HG03571 (cell line): ENCODE measurements around the gene DPF3.

Source experiments
- ATAC-seq: cut with Tn5 transposase; IDR thresholded peaks from one replicate; pipeline ENCODE4 v1.9.1; 2021; ENCODE audit not compliant: unreplicated experiment

The DPF3 gene

GRCh38 chr14:72688990-72689671 is 204.8 kb downstream of the DPF3 start:
- ATAC-seq: no peak

- no peak for ATAC-seq
Measured at GRCh38 chr14:72686832-72687231, 207.1 kb downstream of the DPF3 start.

DNA sequence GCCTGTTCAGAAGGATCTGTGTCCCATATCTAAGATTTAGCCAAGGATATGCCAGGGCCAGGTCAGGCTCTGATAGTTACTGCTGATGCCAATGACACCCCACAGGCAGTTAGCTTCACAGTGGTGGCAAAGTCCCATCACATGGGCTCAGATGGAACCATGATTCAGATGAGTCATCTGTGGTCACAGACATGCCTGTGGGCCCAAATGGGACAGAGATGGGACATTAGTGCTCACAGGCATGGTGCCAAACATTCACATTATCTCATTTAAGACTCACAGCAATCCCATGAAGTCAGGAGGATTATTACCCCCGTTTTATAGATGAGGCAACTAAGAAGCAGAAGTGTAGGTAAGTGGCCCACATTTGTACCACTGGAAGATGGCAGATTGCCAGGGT is 207.8 kb downstream of the DPF3 start:
- no peak for ATAC-seq

GRCh38 chr14:72685456-72685855 is 208.4 kb downstream of the DPF3 start:
- ATAC-seq: no peak

GRCh38 chr14:72683787-72684186 is 210.1 kb downstream of the DPF3 start:
- no peak for ATAC-seq

GRCh38 chr14:72682188-72682587 is 211.7 kb downstream of the DPF3 start:
- no peak for ATAC-seq

DNA sequence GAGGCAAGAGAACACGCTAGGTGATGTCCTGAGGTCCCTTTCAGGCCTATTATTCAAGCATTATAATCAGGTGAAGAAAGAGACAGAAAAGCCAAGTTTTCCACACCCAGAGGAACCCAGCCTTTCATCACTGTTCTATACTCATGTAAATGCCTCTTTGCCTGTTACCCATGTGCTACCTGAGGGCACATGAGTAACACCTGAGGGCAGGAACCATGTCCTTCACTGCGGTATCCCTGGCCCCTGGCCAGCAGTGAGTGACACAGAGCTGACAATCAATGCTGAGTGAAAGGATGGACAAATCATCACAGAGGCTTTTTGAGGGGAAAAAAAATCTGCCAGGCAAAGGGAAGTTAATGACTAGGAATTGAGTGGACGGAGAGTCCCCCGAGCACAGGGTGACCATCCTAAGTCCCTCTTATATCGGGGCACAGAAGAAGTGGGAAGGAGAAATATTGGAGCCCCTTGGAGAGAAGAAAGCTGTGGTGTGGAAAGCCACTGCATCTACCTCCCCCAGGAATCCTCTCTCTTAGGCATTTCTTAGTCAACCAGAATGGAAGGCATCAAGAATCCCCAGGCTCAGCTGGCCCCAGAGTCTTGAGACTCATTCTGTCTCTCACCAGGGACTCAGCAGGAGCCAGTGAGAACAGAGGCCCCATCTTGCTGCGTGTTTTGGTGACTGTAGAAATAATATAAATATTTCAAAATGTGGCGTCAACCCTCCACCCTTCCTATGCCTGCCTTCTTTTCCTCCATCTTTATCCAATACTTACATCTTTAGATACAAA is 212.9 kb downstream of the DPF3 start:
- ATAC-seq: no peak

- ATAC-seq: no peak
Measured at GRCh38 chr14:72679536-72680151, 214.3 kb downstream of the DPF3 start.

DNA sequence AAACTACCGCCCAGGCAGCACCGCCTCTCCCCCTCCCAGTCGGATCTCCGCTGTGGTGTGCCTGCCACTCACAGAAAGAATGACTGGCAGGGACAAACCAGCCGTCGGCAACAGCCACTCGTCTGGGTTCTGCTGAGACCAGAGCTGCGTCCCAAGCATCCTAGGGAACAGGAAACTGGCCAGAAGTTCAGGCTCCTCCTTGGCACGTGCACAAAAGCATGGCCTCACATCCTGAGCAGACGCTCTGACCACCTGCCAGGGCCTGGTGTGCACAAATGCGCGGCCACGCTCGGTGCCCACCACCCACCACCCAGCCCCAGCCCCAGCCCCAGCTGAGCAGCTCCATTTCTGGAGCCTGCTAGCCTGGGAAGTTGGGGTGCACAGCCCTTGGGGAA is 214.8 kb downstream of the DPF3 start:
- no peak for ATAC-seq

- ATAC-seq: no peak
Measured at GRCh38 chr14:72678356-72678755, 215.5 kb downstream of the DPF3 start.

DNA sequence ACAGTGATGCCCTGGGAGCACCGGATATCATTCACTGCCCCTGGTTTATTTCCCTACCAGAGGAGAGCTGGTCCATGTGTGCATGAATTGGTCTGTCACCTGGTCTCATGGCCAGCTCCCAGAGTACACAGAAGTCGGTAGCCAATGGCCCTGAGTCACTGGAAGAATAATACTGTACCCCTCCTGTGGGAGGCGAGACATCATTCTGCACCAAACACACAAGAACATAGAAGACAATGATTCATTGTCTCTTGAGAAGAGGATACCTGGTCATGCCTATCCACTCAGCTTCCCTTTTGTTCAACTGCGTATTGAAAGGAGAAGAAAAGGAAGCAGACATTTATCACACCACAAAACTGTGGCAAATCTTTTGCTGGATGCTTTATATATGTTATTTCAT is 216.2 kb downstream of the DPF3 start:
- ATAC-seq: no peak

DNA sequence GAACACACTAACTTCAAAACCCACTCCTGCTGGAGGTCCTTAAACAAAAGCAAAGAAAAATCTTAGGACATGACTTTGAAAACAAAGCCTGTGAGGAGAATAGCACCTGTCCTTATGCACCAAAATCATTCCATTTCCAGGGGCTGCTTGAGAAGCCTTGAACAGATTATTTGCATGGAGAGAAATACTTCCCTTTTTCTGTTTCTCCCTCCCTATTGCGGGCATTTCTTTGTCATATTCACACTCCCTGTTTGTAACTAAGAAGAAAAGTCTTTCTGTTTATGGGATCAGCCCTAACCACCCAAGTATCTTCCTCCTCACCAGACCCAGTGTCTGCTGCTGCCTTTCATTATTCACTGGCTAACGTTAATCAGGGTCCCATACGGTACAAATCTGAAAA is 218.8 kb downstream of the DPF3 start:
- ATAC-seq: no peak

GRCh38 chr14:72673179-72673578 is 220.7 kb downstream of the DPF3 start:
- ATAC-seq: no peak

DNA sequence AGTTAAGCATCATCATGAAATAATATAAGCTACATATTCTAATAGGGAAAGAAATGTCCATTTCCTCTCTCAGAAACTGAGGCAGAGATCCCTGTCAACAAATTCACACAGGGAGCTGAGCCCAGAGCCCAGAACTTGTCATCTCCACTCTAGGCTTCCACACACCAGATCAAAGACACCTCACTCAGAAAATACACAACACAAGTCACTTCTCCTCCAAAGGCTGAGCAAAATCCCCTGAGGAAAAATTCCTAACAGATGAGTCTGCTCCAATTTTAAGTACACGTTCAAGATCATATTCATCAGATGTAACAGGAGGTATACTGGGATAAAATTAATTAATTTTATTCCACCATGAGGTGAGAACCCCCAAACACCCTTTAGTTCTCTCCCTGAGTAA is 227.3 kb downstream of the DPF3 start:
- no peak for ATAC-seq

DNA sequence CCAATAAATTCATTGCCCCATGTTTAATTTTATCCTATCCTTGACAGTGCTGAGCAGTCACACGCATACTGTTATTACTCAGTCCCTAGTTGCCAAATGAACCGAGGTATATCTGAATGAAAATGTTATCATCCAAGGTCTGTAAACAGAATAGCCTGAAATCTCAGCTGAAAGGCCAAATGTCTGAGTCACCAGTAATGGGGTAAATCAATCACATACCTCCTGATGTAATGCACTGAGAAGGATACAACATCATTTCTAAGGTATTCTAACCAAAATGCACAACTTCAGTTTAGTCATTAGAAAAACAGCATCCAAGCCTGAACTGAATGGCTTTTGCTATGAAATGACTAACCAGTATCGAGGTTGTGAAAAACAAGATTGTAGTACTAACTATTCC is 228.6 kb downstream of the DPF3 start:
- no peak for ATAC-seq

DNA sequence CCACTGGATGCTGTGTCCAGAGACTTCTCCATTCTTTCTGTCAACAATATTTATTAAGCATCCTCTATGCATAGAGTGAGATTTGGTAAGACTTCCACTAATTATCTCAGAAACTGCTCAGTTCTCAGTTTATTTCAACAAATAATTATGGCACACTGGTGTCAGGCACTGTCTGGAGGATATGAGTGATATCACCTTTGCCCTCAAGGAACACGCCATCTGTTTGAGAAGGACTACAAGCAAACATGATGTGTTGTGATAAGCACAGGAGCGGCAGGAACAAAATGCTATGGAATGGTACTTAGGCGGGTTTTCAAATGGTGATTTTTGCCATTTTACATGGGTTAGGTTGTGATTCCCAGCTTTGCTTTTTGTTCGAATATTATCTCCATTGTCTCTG is 229.2 kb downstream of the DPF3 start:
- no peak for ATAC-seq

DNA sequence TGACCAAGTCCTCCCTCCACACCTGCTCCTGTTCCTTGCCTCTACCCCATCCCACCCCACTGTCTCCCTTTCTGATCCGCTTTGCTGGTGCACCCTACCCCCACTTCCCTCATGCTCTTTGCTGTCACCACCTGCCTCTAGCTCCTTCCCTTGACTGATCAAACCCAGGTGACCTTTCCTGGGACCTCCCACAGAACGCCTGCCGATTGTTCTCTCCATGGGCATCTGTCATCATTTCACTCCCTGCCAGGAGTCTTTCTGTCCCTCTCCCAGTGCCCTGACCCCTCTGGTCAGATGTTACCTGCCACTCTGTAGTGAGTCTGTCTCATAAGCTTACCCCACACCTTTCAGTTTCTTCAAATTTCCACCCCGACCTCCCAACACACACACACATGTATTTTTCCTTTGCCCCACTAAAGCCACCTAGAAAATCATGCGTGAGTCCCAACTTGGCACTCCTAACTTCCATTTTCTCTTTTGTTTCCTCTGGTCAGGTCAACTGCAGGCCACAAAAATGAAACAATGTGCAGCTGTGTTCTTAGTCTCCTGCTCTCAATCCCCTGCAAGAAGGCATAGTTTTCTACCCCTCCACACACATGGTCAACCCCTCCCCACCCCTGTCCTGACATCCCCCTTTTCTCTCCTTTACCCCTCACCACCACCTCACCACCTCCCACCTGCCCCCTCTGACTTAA is 229.8 kb downstream of the DPF3 start:
- no peak for ATAC-seq

GRCh38 chr14:72663076-72663487 is 230.8 kb downstream of the DPF3 start:
- ATAC-seq: no peak

GRCh38 chr14:72662214-72662613 is 231.7 kb downstream of the DPF3 start:
- no peak for ATAC-seq

DNA sequence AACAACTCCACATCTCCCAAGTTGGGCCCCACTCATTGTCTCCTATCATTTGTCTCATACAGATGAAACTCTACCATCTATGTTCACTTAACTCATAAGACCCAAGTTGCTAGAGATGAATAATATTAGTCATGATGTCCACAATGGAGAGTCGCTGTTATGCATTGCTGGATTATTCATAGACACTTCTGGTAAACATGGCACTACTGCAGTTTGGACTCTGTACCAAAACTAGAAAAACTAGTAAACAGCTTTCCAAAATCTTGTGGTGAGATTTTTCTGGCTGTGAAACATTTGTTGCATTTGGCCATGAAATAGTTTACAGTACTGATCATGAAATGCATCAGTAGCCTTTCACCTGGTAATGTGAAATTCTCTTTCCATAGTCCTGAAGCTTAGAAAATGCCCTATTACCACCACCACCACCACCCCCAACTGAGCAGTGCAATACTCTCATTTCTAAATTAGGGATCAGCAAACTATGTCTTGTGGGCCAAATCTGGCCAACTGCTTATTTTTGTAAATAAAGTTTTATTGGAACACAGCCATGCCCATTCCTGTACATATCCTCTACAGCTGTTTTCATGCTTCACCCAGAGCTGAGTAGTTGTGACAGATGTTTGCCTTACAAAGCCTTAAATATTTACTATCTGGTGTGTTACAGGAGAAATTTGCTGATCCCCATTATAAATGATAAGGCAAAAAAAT is 236.5 kb downstream of the DPF3 start:
- no peak for ATAC-seq

DNA sequence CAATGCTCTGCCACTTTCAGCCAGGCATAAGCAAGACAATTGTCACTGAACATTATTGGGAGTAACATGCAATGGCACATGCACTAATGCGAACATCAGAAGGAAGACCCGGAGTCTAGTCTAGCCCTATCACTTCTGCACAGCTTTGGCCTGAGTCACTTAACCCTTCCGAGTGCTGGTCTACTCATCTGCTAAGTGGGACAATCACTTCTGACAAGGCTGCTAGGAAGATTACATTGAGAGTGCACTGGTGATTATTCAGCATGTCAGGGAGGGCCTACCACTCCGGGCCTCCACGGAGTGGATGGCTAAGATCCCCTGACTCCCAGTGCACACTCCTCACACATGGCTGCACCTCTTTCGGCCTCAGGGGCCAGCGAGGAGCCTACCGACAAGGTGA is 240.9 kb downstream of the DPF3 start:
- no peak for ATAC-seq
